Central memory CD8-positive, alpha-beta T cell (primary cell): ENCODE measurements around the gene ZNF217.
"Not testable (repeated sequence)": the region's sequence is repeated elsewhere in the genome, so short reads cannot be mapped to it uniquely, and the experiment has no call there.

Source experiments
- ATAC-seq: fragments of 150-1000 bp; cut with Tn5 transposase; replicated peaks from 2 replicates; pipeline ENCODE4 v1.10.0; 2022; ENCODE audit warnings: mild to moderate bottlenecking, moderate FRiP score, moderate number of reproducible peaks; ENCODE audit not compliant: poor library complexity, severe bottlenecking; ENCODE audit errors: extremely low read depth
- DNase-seq, 2 donors: peaks; one replicate each; pipeline ENCODE4 v3.0.0; 2021; ENCODE audit warnings: low spot score in 2 of 2
- H3K27ac Mint-ChIP-seq: one replicate; pipeline ENCODE4 v1.8.0; 2022; ENCODE audit warnings: low read depth, mild to moderate bottlenecking, moderate library complexity, mixed read lengths
- H3K27me3 Mint-ChIP-seq: one replicate; pipeline ENCODE4 v1.8.0; 2022; ENCODE audit warnings: mixed read lengths
- H3K36me3 Mint-ChIP-seq: one replicate; pipeline ENCODE4 v1.8.0; 2022; ENCODE audit warnings: mild to moderate bottlenecking, moderate library complexity, mixed read lengths; ENCODE audit not compliant: insufficient read depth
- H3K4me1 Mint-ChIP-seq: one replicate; pipeline ENCODE4 v1.8.0; 2022; ENCODE audit warnings: mixed read lengths
- H3K4me3 Mint-ChIP-seq: one replicate; pipeline ENCODE4 v1.8.0; 2022; ENCODE audit warnings: mild to moderate bottlenecking, moderate library complexity, mixed read lengths
- H3K9me3 Mint-ChIP-seq: one replicate; pipeline ENCODE4 v1.8.0; 2022; ENCODE audit warnings: mixed read lengths

Gene ZNF217

DNA sequence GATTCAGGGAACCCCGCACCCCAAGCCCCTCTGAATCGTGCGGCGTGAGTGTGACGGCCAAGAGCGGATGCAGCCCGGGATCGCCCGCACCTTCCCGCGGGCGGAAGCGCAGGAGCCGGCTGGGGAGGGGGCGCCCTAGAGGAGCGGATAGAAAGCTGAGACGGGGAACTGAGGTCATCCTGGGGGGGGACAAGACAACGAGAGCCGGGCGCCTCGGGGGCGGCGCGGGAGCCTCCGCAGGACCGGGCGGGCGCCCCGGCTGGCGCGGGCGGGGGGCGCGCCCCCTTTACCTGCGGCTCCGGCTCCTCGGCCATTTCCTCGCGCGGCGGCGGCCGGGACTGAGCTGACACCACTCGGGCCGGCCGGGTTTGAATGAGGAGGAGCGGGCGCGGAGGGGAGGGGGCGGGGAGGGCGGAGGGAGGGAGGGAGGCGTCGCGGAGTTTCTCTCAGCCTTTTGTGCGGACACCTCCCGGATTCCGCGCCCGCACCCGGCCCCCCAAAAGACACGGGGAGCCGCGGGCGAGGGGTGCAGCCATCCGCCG is at the start of gene ZNF217:
ZNF217 (minus strand) TSS at position 374 of the 542 bp plus-strand sequence. CDS start 11,013 bp downstream, outside the sequence.
- DNase-seq, result peak in 1 of 2 donors; percentile 57
- H3K9me3 Mint-ChIP-seq, result not testable (repeated sequence)
- H3K36me3 Mint-ChIP-seq, result peaks cover 14% of the 10 kb centered on the region

DNA sequence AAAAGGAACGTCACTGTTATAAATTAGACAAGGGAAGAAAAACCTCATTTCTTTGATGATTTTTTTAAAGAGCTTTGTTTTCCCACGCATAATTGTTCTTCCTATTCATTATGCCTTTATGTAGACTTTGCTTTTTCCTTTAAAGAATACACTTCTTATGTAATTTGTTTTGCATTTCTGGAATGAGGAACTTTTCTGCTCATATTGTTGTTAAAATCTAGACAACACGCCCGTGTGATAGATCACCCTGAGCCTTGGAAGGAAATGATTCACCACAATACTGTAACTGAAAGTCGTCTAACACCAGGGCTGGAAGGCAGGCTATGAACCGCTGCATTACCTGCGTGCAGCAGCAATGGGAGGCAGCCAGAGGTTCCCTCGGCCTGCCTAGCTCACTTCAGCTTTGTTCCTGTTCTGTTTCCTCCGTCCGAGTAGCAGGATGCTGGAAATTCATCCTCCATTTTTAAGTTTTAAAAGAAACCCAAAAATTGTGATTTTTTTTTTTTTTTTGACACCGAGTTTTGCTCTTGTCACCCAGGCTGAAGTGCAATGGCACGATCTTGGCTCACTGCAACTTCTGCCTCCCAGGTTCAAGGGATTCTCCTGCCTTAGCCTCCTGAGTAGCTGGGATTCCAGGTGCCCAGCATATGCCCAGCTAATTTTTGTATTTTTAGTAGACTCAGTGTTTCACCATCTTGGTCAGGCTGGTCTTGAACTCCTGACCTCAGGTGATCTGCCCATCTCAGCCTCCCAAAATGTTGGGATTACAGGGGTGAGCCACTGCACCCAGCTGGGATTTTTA is 49.6 kb upstream of the ZNF217 start:
- Mint-ChIP-seq H3K27ac (peak overlapping the region; percentile 98), H3K36me3 (peaks cover 8% of the 10 kb centered on the region), H3K4me3 (peak overlapping the region; percentile 72), H3K9me3 (no peaks in the 10 kb centered on the region), H3K4me1 (peaks cover 35% of the 10 kb centered on the region), H3K27me3 (no peaks in the 10 kb centered on the region)
- DNase-seq (peak; percentile 30 to 58), ATAC-seq (peak; percentile 99)

More for the DNA sequence above, at the start of gene ZNF217:
- Mint-ChIP-seq H3K4me3 (peak within 1 kb of the TSS; percentile 76), H3K4me1 (peaks cover 31% of the 10 kb centered on the region), H3K27ac (peak within 1 kb of the TSS; percentile 79)
- H3K27me3 Mint-ChIP-seq, result not testable (repeated sequence)
- peak; percentile 36 for ATAC-seq

DNA sequence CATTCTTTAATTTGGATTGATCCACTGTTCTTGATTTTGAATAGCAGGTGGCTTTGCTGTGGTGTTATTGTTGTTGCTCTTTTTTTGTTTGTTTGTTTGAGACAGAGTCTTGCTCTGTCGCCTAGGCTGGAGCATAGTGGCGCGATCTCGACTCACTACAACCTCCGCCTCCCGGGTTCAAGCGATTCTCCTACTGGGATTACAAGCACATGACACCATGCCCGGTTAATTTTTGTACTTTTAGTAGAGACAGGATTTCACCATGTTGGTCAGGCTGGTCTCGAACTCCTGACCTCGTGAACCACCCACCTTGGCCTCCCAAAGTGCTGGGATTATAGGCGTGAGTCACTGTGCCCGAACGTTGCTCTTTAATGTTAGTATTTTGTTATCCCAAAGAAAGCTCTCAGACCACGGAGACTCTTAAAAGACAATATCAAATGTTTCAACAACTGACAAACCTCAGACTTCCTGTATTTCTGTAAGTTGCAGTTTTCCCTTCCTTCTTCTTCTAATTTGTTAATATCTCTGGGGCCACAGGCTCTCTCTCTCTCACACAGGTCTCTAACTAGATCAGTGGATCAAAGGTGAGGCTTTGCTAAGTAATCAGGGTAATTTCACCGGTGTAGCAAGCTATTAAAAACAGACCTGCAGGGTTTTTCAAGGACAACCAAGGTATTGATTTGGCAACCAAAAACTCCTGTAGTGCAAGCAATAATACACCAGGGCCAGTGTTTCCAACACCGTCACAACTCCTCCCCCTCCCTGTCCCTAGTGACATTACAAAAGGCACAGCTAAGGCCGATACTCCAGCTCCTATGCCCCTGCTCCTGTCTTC is 48.8 kb upstream of the ZNF217 start:
- peaks cover 35% of the 10 kb centered on the region for H3K4me1 Mint-ChIP-seq
- peaks cover 8% of the 10 kb centered on the region for H3K36me3 Mint-ChIP-seq
- peak overlapping the region; percentile 72 for H3K4me3 Mint-ChIP-seq
- H3K9me3 Mint-ChIP-seq, result no peaks in the 10 kb centered on the region
- H3K27me3 Mint-ChIP-seq, result no peaks in the 10 kb centered on the region
- peak; percentile 54 for ATAC-seq
- peak in 1 of 2 donors; percentile 29 for DNase-seq
- H3K27ac Mint-ChIP-seq, result peak overlapping the region; percentile 98

DNA sequence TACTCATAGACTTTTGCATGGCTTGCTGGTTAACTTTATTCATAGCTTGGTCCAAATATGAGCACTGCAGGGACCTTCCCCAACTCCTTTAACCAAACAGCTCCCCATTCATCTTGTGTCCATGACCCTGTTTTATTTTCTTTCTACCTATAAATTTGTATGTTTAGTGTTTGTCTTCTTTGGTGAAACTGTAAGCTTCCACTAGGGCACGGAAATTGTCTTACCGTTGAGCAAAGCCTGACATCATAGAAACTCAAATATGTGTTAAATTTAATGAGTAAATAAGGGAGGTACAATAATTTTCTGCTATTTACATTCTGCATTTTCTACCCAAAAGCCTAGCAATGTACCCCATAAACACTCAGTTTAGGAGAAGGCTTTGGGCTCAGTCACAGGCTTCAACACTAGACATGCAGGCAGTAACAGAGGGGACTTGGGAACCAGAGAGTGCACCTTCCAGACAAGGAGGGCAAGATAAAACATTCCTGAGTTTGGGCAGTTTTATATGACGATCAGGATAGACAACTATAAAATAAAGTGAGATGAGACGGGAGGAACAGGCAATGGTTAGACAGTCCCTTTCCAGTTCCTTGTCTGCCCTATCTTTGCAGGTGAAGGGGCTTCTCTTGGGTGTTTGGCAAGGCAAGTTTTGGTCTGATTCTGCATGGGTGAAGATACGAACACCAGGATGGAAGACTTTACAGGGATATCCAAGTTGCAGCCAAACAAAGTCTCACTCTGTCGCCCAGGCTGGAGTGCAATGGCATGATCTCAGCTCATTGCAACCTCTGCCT is 46.2 kb upstream of the ZNF217 start:
- DNase-seq (no peak), ATAC-seq (no peak)
- Mint-ChIP-seq H3K27me3 (no peaks in the 10 kb centered on the region), H3K4me3 (no peak overlapping the region), H3K9me3 (no peaks in the 10 kb centered on the region), H3K27ac (no peak overlapping the region), H3K4me1 (peaks cover 53% of the 10 kb centered on the region), H3K36me3 (peaks cover 8% of the 10 kb centered on the region)

DNA sequence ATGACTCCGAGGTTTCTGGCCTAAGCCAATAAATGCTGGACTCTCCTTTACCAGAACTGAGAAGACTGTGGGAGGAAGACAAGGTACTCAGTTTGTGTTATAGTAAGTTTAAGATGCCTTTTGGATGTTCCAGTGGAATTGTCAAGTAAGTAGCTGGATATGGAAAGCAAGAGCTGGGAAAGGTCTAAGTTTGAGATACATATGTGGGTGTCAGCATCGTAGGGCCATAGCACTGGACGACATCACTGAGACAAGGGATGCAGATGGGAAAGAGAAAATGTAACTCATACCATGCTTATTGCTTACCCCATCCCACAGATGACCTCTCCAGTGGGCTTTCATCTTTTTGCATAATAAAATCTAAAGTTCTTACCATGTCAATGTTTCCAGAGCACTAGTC is 45.5 kb upstream of the ZNF217 start:
- DNase-seq, result no peak
- peaks cover 53% of the 10 kb centered on the region for H3K4me1 Mint-ChIP-seq
- no peak overlapping the region for H3K27ac Mint-ChIP-seq

DNA sequence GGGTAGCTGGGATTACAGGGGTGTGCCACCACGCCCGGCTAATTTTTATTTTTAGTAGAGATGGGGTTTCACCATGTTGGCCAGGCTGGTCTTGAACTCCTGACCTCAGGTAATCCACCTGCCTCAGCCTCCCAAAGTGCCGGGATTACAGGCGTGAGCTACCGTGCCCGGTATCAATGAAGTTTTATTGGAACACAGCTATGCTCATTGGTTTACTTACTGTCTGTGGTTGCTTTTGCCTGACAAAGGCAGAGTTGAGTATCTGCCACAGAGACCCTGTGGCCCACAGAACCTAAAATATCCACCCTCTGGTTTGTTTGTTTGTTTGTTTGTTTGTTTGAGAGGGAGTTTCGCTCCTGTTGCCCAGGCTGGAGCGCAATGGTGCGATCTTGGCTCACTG is 43.7 kb upstream of the ZNF217 start:
- H3K4me3 Mint-ChIP-seq, H3K9me3 Mint-ChIP-seq, H3K36me3 Mint-ChIP-seq, ATAC-seq, H3K27ac Mint-ChIP-seq, H3K27me3 Mint-ChIP-seq, DNase-seq: not testable (repeated sequence)
- H3K4me1 Mint-ChIP-seq, result peaks cover 43% of the 10 kb centered on the region

More for the DNA sequence above, 45.5 kb upstream of the ZNF217 start:
- Mint-ChIP-seq H3K4me3 (no peak overlapping the region), H3K36me3 (peaks cover 8% of the 10 kb centered on the region), H3K27me3 (no peaks in the 10 kb centered on the region), H3K9me3 (no peaks in the 10 kb centered on the region)
- ATAC-seq, result no peak

DNA sequence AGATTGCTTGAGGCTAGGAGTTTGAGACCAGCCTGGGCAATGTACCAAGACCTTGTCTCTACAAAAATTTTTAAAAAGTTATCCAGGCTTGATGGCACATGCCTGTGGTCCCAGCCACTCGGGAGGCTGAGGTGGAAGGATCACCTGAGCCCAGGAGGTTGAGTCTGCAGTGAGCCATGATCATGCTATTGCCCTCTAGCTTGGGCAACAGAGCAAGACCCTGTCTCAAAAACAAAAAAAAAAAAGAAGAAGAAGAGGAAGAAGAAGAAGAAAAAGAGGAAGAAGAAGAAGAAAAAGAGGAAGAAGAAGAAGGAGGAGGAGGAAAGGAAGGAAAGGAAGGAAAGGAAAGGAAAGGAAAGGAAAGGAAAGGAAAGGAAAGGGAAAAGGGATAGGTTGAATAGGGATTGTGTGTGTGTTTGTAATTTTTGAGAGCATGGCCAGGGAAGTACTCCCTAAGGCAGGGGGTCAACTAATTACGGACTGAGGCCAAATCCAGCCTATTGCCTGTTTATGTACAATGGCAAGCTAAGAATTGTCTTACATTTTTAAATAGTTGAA is 43.0 kb upstream of the ZNF217 start:
- no peak for DNase-seq
- peak overlapping the region; percentile 86 for H3K27ac Mint-ChIP-seq
- H3K36me3 Mint-ChIP-seq, result peaks cover 3% of the 10 kb centered on the region
- peaks cover 40% of the 10 kb centered on the region for H3K4me1 Mint-ChIP-seq
- ATAC-seq, result no peak
- H3K4me3 Mint-ChIP-seq, result no peak overlapping the region
- H3K9me3 Mint-ChIP-seq, result no peaks in the 10 kb centered on the region
- no peaks in the 10 kb centered on the region for H3K27me3 Mint-ChIP-seq

DNA sequence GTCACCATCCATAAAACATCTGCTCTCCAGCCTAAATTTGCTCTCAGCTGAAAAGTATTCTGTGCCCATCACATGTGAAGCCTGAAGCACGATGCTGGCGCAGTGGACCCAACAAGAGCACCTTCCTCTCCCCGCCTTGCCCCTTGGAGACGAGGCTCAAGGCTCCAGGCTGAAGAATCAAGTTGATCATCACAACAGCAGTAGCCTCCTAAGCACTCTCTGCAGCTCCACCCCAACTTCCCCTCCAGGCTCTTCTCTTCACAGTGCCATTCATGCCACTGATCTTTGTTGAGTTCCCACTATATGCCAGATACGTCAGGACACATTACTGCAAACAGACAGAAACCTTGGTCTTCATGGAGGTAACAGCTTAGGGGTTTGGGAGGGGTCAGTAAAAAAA is 41.6 kb upstream of the ZNF217 start:
- Mint-ChIP-seq H3K9me3 (no peaks in the 10 kb centered on the region), H3K27me3 (no peaks in the 10 kb centered on the region), H3K27ac (no peak overlapping the region), H3K4me3 (no peak overlapping the region), H3K36me3 (peaks cover 3% of the 10 kb centered on the region), H3K4me1 (peaks cover 33% of the 10 kb centered on the region)
- DNase-seq (no peak), ATAC-seq (no peak)

DNA sequence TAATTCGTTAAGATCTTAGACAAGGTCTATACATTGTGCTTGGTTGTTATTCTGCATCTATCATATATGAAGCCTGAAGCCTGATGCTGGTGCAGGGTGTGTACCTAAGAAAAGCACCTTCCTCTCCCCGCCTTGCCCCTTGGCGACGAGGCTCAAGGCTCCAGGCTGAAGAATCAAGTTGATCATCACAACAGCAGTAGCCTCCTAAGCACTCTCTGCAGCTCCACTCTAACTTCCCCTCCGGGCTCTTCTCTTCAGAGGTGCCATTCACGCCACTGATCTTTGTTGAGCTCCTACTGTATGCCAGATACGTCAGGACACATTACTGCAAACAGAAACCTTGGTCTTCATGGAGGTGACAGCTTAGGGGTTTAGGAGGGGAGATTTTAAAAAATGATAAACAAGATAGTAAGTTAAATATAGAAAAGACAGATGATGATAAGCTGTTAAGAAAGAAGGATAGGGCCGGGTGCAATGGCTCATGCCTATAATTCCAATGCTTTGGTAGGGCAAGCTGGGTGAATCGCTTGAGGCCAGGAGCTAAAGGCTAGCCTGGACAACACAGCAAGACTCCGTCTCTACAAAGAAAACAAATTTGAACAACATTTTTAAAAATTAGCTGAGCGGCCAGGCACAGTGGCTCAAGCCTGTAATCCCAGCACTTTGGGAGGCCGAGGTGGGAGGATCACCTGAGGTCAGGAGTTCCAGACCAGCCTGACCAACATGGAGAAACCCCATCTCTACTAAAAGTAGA is 38.4 kb upstream of the ZNF217 start:
- Mint-ChIP-seq H3K4me1 (peaks cover 19% of the 10 kb centered on the region), H3K36me3 (peaks cover 3% of the 10 kb centered on the region), H3K4me3 (no peak overlapping the region), H3K27ac (no peak overlapping the region), H3K27me3 (no peaks in the 10 kb centered on the region), H3K9me3 (no peaks in the 10 kb centered on the region)
- ATAC-seq (no peak), DNase-seq (no peak)

DNA sequence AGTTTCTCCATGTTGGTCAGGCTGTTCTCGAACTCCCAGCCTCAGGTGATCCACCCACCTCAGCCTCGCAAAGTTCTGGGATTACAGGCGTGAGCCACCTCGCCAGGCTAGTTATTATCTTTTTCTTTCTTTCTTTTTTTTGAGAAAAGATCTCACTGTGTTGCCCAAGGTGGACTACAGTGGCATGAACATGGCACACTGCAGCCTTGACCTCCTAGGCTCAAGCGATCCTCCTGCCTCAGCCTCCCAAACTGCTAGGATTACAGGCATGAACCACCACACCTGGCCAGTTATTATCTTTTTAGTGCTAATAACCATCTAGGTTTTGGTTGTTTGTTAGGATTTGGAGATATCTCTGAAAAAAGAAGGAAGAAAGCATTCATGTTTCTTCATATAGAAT is 35.8 kb upstream of the ZNF217 start:
- no peaks in the 10 kb centered on the region for H3K4me1 Mint-ChIP-seq
- H3K9me3 Mint-ChIP-seq, result no peaks in the 10 kb centered on the region
- H3K36me3 Mint-ChIP-seq, result peaks cover 3% of the 10 kb centered on the region
- H3K27ac Mint-ChIP-seq, result no peak overlapping the region
- DNase-seq (no peak), ATAC-seq (no peak)
- H3K27me3 Mint-ChIP-seq, result no peaks in the 10 kb centered on the region
- H3K4me3 Mint-ChIP-seq, result no peak overlapping the region

DNA sequence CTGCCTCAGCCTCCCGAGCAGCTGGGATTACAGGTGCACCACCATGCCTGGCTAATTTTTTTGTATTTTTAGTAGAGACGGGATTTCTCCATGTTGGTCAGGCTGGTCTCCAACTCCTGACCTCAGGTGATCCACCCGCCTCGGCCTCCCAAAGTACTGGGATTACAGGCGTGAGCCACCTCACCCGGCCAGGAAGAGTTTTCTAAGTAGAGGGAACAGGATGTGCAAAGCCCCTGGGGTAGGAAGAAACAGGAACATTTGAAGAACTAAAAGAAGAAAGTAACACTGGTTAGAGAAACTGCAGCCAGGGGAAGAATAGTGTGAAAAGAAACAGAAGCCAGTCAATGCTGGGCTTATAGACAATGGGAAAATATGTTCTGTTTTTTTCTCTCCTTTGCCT is 35.1 kb upstream of the ZNF217 start:
- H3K27ac Mint-ChIP-seq, H3K27me3 Mint-ChIP-seq, ATAC-seq, H3K4me1 Mint-ChIP-seq, DNase-seq, H3K36me3 Mint-ChIP-seq, H3K4me3 Mint-ChIP-seq, H3K9me3 Mint-ChIP-seq: not testable (repeated sequence)
